ENCODE data around the gene FGFR2.

DNA sequence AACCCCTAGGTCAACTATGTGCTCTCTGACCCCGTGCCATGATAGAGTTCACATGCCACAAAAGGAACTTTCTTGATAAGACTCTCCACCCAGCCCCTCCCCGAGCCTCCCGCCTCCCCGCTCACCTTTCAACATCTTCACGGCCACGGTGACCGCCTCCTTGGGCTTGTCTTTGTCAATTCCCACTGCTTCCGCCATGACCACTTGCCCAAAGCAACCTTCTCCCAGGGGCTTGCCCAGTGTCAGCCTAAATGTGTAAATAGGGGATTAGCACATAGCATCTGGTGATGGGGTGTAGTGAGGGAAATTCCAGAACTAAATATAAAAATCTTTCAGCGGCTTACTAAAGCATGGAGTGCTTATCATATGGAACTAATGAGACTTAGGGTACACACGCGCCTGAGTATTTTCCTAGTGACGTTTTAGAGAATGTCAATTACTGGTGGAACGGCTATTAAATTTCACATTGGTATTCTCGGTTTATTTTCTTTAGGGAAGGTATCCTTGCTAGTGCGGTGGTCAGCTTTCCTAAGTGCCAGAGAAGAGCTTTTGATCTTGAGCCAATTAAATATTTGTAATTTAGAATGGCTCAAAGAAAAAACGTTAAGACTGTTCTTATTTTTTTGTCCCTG lies 97.4 kb downstream of the FGFR2 start:
- no peak for TF ChIP-seq POLR2A (IDR thresholded peaks at IDR 0.05)
- TF ChIP-seq, protein P1, sequence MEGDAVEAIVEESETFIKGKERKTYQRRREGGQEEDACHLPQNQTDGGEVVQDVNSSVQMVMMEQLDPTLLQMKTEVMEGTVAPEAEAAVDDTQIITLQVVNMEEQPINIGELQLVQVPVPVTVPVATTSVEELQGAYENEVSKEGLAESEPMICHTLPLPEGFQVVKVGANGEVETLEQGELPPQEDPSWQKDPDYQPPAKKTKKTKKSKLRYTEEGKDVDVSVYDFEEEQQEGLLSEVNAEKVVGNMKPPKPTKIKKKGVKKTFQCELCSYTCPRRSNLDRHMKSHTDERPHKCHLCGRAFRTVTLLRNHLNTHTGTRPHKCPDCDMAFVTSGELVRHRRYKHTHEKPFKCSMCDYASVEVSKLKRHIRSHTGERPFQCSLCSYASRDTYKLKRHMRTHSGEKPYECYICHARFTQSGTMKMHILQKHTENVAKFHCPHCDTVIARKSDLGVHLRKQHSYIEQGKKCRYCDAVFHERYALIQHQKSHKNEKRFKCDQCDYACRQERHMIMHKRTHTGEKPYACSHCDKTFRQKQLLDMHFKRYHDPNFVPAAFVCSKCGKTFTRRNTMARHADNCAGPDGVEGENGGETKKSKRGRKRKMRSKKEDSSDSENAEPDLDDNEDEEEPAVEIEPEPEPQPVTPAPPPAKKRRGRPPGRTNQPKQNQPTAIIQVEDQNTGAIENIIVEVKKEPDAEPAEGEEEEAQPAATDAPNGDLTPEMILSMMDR (IDR thresholded peaks at IDR 0.05): no peak
